Right lobe of liver (tissue), 6 donors: ENCODE results near the gene DYNC1LI2. TPM values are rescaled to one million over a fixed set of nuclear protein-coding genes. Genes with fewer than 3 reads are reported as not detected.

Source experiments
- ATAC-seq, 4 donors: fragments of 200-7000 bp; cut with Tn5 transposase; one replicate each; pipeline ENCODE4 v1.9.1; 2020; ENCODE audit warnings: mild to moderate bottlenecking in 4 of 4, moderate library complexity in 4 of 4
- DNase-seq, 3 donors: peaks; one replicate each; pipeline ENCODE4 v3.0.0-alpha.2; 2020
- H3K27ac ChIP-seq, 3 donors: fragments of 200-600 bp; one replicate each; pipeline ENCODE4 v1.8.0; 2022
- H3K27me3 ChIP-seq, 2 donors: fragments of 200-600 bp; one replicate each; pipeline ENCODE4 v1.8.0; 2022
- H3K36me3 ChIP-seq, 4 donors: fragments of 200-600 bp; sonication (generic) in 1 of 4; one replicate each; pipeline versions ENCODE4 v1.5.1 to v1.8.0; 2017 to 2022; ENCODE audit warnings: control low read depth in 1 of 4
- H3K4me1 ChIP-seq, 4 donors: fragments of 200-600 bp; sonication (generic) in 1 of 4; one replicate each; pipeline versions ENCODE4 v1.5.1 to v1.8.0; 2017 to 2022; ENCODE audit warnings: control low read depth in 1 of 4
- H3K4me3 ChIP-seq, 3 donors: fragments of 200-600 bp; one replicate each; pipeline ENCODE4 v1.8.0; 2022
- H3K9me3 ChIP-seq, 4 donors: fragments of 200-600 bp; sonication (generic) in 1 of 4; one replicate each; pipeline versions ENCODE4 v1.5.1 to v1.8.0; 2017 to 2022; ENCODE audit warnings: control low read depth in 1 of 4
- CTCF ChIP-seq, 4 donors: fragments of 200-600 bp in 3 of 4; fragments of 450-650 bp in 1 of 4; IDR thresholded peaks; one replicate each; pipeline versions ENCODE4 v1.5.1 to v1.8.0; 2016 to 2022; ENCODE audit warnings: antibody characterized with exemption in 4 of 4, mild to moderate bottlenecking in 2 of 4
- POLR2A ChIP-seq: fragments of 450-650 bp; IDR thresholded peaks from one replicate; pipeline ENCODE4 v1.6.1; 2017; ENCODE audit warnings: antibody characterized with exemption, mild to moderate bottlenecking
- WGBS: methylation state at CpG from one replicate; pipeline ENCODE4 v1.1.6; 2018; ENCODE audit warnings: low coverage, low lambda C conversion rate; ENCODE audit not compliant: insufficient coverage; ENCODE audit errors: missing lambda C conversion rate; 5-methylcytosine and 5-hydroxymethylcytosine counted together
- intact Hi-C, 2 donors: fragments of 100-400 bp; cut with DNase I; formaldehyde crosslinking; loops; one replicate each; pipeline versions ENCODE4 v1.11.2 to v1.14.1; 2022
- total RNA-seq, 6 experiments: library from RNA; depleted of rRNA in 2 of 6; stranded (reverse); fragments of >200 nt in 2 of 6; fragmentation: NEBNext Ultra II Directional in 3 of 6; extraction: Animal tissue kit (Norgen Biotek cat#: 25700) in 3 of 6; gene quantifications; one replicate each; pipeline versions ENCODE4 v1.1.0 to v1.2.4, GENCODE V29; 2016 to 2023
- donor health status: DM: no; HTN: yes; CAD: no.
- donor health status: DM: no; HTN: no; CAD: no.
- donor health status: DM: no; HTN: no; CAD: no.
- donor health status: DM: no; HTN: yes; CAD: no.
- donor health status: DM: no; HTN: yes; CAD: no.

The DYNC1LI2 gene
- total RNA-seq, 6 experiments from 2014 or later, result 30.5 to 44.1 (median 37.9) TPM

- no peak for TF ChIP-seq POLR2A
- Histone ChIP-seq H3K27me3 (no peaks in the 10 kb centered on the region), H3K36me3 (no peaks in the 10 kb centered on the region), H3K4me1 (peaks cover 0 to 10% (median 2%) of the 10 kb centered on the region in 4 donors), H3K4me3 (no peak overlapping the region), H3K9me3 (no peaks in the 10 kb centered on the region), H3K27ac (no peak overlapping the region)
- intact Hi-C loops, result no loop called here
- 83% methylated on average over 2 of the region's 2 CpGs for WGBS
- DNase-seq, result no peak
- ATAC-seq, result no peak
These were observed 50.4 kb downstream of the DYNC1LI2 start for GRCh38 chr16:66701026-66701425.

GRCh38 chr16:66699898-66700297 lies 51.5 kb downstream of the DYNC1LI2 start:
- Histone ChIP-seq H3K9me3 (no peaks in the 10 kb centered on the region), H3K4me3 (no peak overlapping the region), H3K4me1 (peaks cover 0 to 10% (median 2%) of the 10 kb centered on the region in 4 donors), H3K27ac (no peak overlapping the region), H3K27me3 (no peaks in the 10 kb centered on the region), H3K36me3 (no peaks in the 10 kb centered on the region)
- DNase-seq (no peak), ATAC-seq (no peak)
- TF ChIP-seq CTCF (IDR thresholded peaks at IDR 0.05) (no peak), POLR2A (no peak)
- intact Hi-C loops, result no loop called here
- WGBS, result 40% methylated on average over 1 of the region's 1 CpG

- H3K27me3 ChIP-seq, result no peaks in the 10 kb centered on the region
- peaks cover 0 to 8% (median 3%) of the 10 kb centered on the region in 4 donors for H3K4me1 ChIP-seq
- no peaks in the 10 kb centered on the region for H3K36me3 ChIP-seq
- H3K4me3 ChIP-seq, result no peak overlapping the region
- H3K9me3 ChIP-seq, result no peaks in the 10 kb centered on the region
- no peak for TF ChIP-seq POLR2A
- no peak for TF ChIP-seq CTCF (IDR thresholded peaks at IDR 0.05)
- intact Hi-C loops, result no loop called here
- no peak overlapping the region for H3K27ac ChIP-seq
- 75% methylated on average over 6 of the region's 7 CpGs for WGBS
- ATAC-seq, result no peak
- DNase-seq, result peak in 1 of 3 donors; percentile 16
These were observed 53.4 kb downstream of the DYNC1LI2 start for GRCh38 chr16:66698046-66698445.

GRCh38 chr16:66696669-66697630 lies 54.5 kb downstream of the DYNC1LI2 start, which contains the start of gene CMTM4:
TSS of gene CMTM4 (minus strand) at chr16:66696743. CDS start at chr16:66696525, 218 bp downstream.
- ATAC-seq, result peak; percentile 93 to 98 (median 96)
- TF ChIP-seq POLR2A, result peak; percentile 25
- TF ChIP-seq CTCF (IDR thresholded peaks at IDR 0.05), result peak in 3 of 4 donors; percentile 15 to 56 (median 25)
- intact Hi-C loops, result no loop called here
- H3K27ac ChIP-seq, result peak within 1 kb of the TSS in 2 of 3 donors; percentile 50 to 62
- H3K4me1 ChIP-seq, result peaks cover 0 to 8% (median 2%) of the 10 kb centered on the region in 4 donors
- peak; percentile 91 to 93 (median 93) for DNase-seq
- H3K9me3 ChIP-seq, result no peaks in the 10 kb centered on the region
- 13% methylated on average over 12 of the region's 84 CpGs for WGBS
- H3K27me3 ChIP-seq, result no peaks in the 10 kb centered on the region
- no peaks in the 10 kb centered on the region for H3K36me3 ChIP-seq
- H3K4me3 ChIP-seq, result peak within 1 kb of the TSS; percentile 64 to 72 (median 65)
